A549 (cell line): ENCODE measurements around the gene KLF9.

Source experiments
- CHD2 ChIP-seq: fragments of 150-350 bp; IDR thresholded peaks from 2 replicates; pipeline ENCODE4 v1.6.1; 2014; ENCODE audit warnings: low read length; ENCODE audit not compliant: partially characterized antibody
- JUN ChIP-seq, 2 experiments: fragments of >200 bp; sonication (Bioruptor Twin); formaldehyde crosslinking; IDR thresholded peaks; 2 replicates in 1 of 2; 3 replicates in 1 of 2; pipeline ENCODE4 v1.6.1; 2016 to 2017
- NPAS2 ChIP-seq: fragments of 250-450 bp; sonication (Bioruptor Pico); IDR thresholded peaks from 2 replicates; pipeline ENCODE4 v1.8.0; 2022; ENCODE audit warnings: mild to moderate bottlenecking, moderate library complexity, borderline replicate concordance
- POLR2A ChIP-seq: IDR thresholded peaks from 2 replicates; pipeline ENCODE4 v1.6.1; 2012; ENCODE audit warnings: mild to moderate bottlenecking, low read length
- RFX5 ChIP-seq: fragments of 450-650 bp; IDR thresholded peaks from 2 replicates; pipeline ENCODE4 v1.7.1; 2014; ENCODE audit warnings: antibody characterized with exemption, mild to moderate bottlenecking, moderate library complexity

- TF ChIP-seq NPAS2 (CRISPR knock-in tag) (no peak), RFX5 (no peak), JUN (IDR thresholded peaks at IDR 0.05) (no peak), POLR2A (no peak), CHD2 (no peak)
These were observed 12.9 kb upstream of the KLF9 start for GRCh38 chr9:70427161-70427945.
